ENCODE results near the gene C5orf63.

The C5orf63 gene

GRCh38 chr5:127085796-127086195 is 12.5 kb upstream of the C5orf63 start:
- H3K9me3 ChIP-seq (ENCODE audit: insufficient read depth, low read depth, low read length), result no peaks in the 10 kb centered on the region
- H3K79me2 ChIP-seq (ENCODE audit: insufficient read depth, low read length), result no peaks in the 10 kb centered on the region
- H4K20me1 ChIP-seq (ENCODE audit: insufficient read depth, low read length, poor library complexity, severe bottlenecking), result no peaks in the 10 kb centered on the region
- H3F3A ChIP-seq (ENCODE audit: low read depth), result no peaks in the 10 kb centered on the region
- no peaks in the 10 kb centered on the region for H3K27me3 ChIP-seq (ENCODE audit: insufficient read depth, low read length, poor library complexity, severe bottlenecking)
- no peaks in the 10 kb centered on the region for H3K9me2 ChIP-seq (replicated peaks; ENCODE audit: low read depth, low read length)
- no peak overlapping the region for H2AFZ ChIP-seq (ENCODE audit: low read length)
- no peak overlapping the region for H3K9ac ChIP-seq (ENCODE audit: low read depth, low read length, poor library complexity, severe bottlenecking)
- no peak for TF ChIP-seq EZH2phosphoT487 (IDR thresholded peaks at IDR 0.05; ENCODE audit: borderline replicate concordance)
- TF ChIP-seq CTCF (conservative IDR thresholded peaks at IDR 0.05; ENCODE audit: low read length), result no peak
- no peak overlapping the region for H3K4me2 ChIP-seq (ENCODE audit: low read depth, low read length, poor library complexity, severe bottlenecking)
- no peaks in the 10 kb centered on the region for H3K36me3 ChIP-seq (ENCODE audit: insufficient read depth, low read length)
- peaks cover 6% of the 10 kb centered on the region for H3K4me1 ChIP-seq (ENCODE audit: insufficient read depth, low read length, poor library complexity, severe bottlenecking)
- H3K4me3 ChIP-seq (ENCODE audit: low read length, poor library complexity, severe bottlenecking), result no peak overlapping the region

- Histone ChIP-seq H3K4me1 (ENCODE audit: insufficient read depth, low read length, poor library complexity, severe bottlenecking) (peaks cover 6% of the 10 kb centered on the region), H3K9me2 (replicated peaks; ENCODE audit: low read depth, low read length) (no peaks in the 10 kb centered on the region), H3K4me3 (ENCODE audit: low read length, poor library complexity, severe bottlenecking) (no peak overlapping the region), H3K9me3 (ENCODE audit: insufficient read depth, low read depth, low read length) (no peaks in the 10 kb centered on the region), H3K4me2 (ENCODE audit: low read depth, low read length, poor library complexity, severe bottlenecking) (no peak overlapping the region), H4K20me1 (ENCODE audit: insufficient read depth, low read length, poor library complexity, severe bottlenecking) (no peaks in the 10 kb centered on the region), H3K79me2 (ENCODE audit: insufficient read depth, low read length) (no peaks in the 10 kb centered on the region), H3K36me3 (ENCODE audit: insufficient read depth, low read length) (no peaks in the 10 kb centered on the region), H2AFZ (ENCODE audit: low read length) (no peak overlapping the region), H3K27me3 (ENCODE audit: insufficient read depth, low read length, poor library complexity, severe bottlenecking) (no peaks in the 10 kb centered on the region), H3F3A (ENCODE audit: low read depth) (no peaks in the 10 kb centered on the region), H3K9ac (ENCODE audit: low read depth, low read length, poor library complexity, severe bottlenecking) (no peak overlapping the region)
- TF ChIP-seq CTCF (conservative IDR thresholded peaks at IDR 0.05; ENCODE audit: low read length), result no peak
- no peak for TF ChIP-seq EZH2phosphoT487 (IDR thresholded peaks at IDR 0.05; ENCODE audit: borderline replicate concordance)
Measured at GRCh38 chr5:127085371-127085770, 12.1 kb upstream of the C5orf63 start.

GRCh38 chr5:127084656-127085055 is 11.4 kb upstream of the C5orf63 start:
- Histone ChIP-seq H3K27me3 (ENCODE audit: insufficient read depth, low read length, poor library complexity, severe bottlenecking) (no peaks in the 10 kb centered on the region), H3K4me1 (ENCODE audit: insufficient read depth, low read length, poor library complexity, severe bottlenecking) (peaks cover 6% of the 10 kb centered on the region), H3K79me2 (ENCODE audit: insufficient read depth, low read length) (no peaks in the 10 kb centered on the region), H3K36me3 (ENCODE audit: insufficient read depth, low read length) (no peaks in the 10 kb centered on the region), H3K9me3 (ENCODE audit: insufficient read depth, low read depth, low read length) (no peaks in the 10 kb centered on the region), H3K9ac (ENCODE audit: low read depth, low read length, poor library complexity, severe bottlenecking) (no peak overlapping the region), H2AFZ (ENCODE audit: low read length) (no peak overlapping the region), H3K4me3 (ENCODE audit: low read length, poor library complexity, severe bottlenecking) (no peak overlapping the region), H4K20me1 (ENCODE audit: insufficient read depth, low read length, poor library complexity, severe bottlenecking) (no peaks in the 10 kb centered on the region), H3K4me2 (ENCODE audit: low read depth, low read length, poor library complexity, severe bottlenecking) (no peak overlapping the region), H3K9me2 (replicated peaks; ENCODE audit: low read depth, low read length) (no peaks in the 10 kb centered on the region), H3F3A (ENCODE audit: low read depth) (no peaks in the 10 kb centered on the region)
- TF ChIP-seq EZH2phosphoT487 (IDR thresholded peaks at IDR 0.05; ENCODE audit: borderline replicate concordance) (no peak), CTCF (conservative IDR thresholded peaks at IDR 0.05; ENCODE audit: low read length) (no peak)

Measured in Loucy (cell line).